ENCODE measurements around the gene EXOSC2.

Gene EXOSC2

GRCh38 chr9:130740218-130741023, 46.8 kb downstream of the EXOSC2 start:
- FAIRE-seq: no peak

GRCh38 chr9:130741024-130741305, 47.4 kb downstream of the EXOSC2 start:
- no peak for FAIRE-seq

GRCh38 chr9:130741831-130742449, 48.4 kb downstream of the EXOSC2 start:
- no peak for FAIRE-seq

DNA sequence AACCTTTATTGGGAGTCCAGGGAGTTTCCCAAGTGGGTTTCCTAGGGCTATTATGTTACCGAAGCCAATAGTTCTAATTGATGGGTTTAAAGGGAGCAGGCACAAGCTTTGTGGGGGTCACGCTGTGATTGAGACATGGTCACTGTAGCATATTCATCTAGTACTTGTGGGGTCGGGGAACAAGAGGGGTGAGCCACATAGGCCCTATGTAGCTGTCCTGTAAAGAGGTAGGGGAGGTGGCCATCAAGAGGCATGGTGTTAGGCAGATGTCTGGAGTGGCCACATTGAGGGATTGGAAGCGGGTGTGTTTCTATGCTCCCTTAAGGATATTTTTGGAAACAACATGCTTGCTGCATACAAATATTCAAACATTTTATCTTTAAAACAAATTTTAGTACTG, 50.1 kb downstream of the EXOSC2 start:
- FAIRE-seq: no peak

GRCh38 chr9:130745210-130745800, 51.7 kb downstream of the EXOSC2 start:
- FAIRE-seq: no peak

- no peak for FAIRE-seq
These were observed 52.2 kb downstream of the EXOSC2 start for GRCh38 chr9:130745829-130746228.

DNA sequence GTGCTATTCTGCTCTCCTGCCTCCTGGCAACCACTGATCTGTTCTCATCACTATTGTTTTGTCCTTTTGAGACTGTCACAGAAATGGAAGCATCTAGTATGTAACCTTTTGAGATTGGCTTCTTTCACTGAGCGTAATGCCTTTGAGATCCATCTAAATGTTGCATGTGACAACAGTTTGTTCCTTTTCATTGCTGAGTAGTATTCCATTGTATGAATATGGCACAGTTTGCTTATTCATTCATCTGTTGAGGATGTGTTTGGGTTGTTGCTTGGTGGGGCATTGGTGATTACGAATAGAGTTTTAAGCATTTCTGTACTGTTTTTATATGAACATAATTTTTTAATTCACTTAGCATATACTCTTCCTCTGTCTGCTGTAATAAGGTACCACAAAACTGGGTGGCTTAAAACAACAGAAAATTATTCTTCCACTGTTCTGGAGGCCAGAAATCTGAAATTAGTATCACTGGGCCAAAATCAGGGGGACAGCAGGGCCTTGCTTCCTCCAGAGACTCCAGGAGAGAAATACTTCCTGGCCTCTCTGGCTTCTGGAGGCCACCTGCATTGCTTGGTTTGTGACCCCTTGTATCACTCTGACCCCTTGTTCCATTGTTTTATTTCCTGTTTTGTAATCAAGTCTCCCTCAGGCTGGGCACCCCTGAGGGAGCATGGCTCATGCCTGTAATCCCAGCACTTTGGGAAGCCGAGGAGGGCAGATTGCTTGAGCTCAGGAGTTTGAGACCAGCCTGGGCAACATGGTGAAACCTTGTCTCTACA, 53.0 kb downstream of the EXOSC2 start:
- FAIRE-seq: no peak

- FAIRE-seq: no peak
These were observed 58.2 kb downstream of the EXOSC2 start for GRCh38 chr9:130751631-130752355.

All from islet of Langerhans (tissue), 1 donor.